OCI-LY7 (cell line): ENCODE data around the gene TJP1. TPM values are rescaled to one million over a fixed set of nuclear protein-coding genes. Genes with fewer than 3 reads are reported as not detected.

Source experiments
- BruUV-seq: library from RNA; stranded (reverse); fragments of 400-500 nt; replicated peaks from 2 replicates; lab custom pipeline; 2021; lab: Mats Ljungman, UMichigan
- CTCF ChIA-PET: fragments of 300-600 bp; sonication (Branson Sonifier 250); formaldehyde crosslinking; loops from one replicate; lab custom pipeline; 2022; ENCODE audit warnings: antibody characterized with exemption; ENCODE audit not compliant: unreplicated experiment; lab: Charles Lee
- POLR2A ChIA-PET: fragments of 300-600 bp; sonication (Branson Sonifier 250); formaldehyde crosslinking; loops from one replicate; lab custom pipeline; 2022; ENCODE audit warnings: antibody characterized with exemption; lab: Charles Lee
- DNase-seq: peaks from one replicate; pipeline ENCODE4 v3.0.0-alpha.2; 2015; ENCODE audit warnings: low spot score
- H2AFZ ChIP-seq: fragments of 200-600 bp; sonication (generic), shearing (Covaris generic); 2 replicates; pipeline ENCODE4 v1.6.1; 2014; ENCODE audit warnings: mild to moderate bottlenecking, antibody characterized with exemption, low read length, moderate library complexity
- H3K27ac ChIP-seq: fragments of 200-600 bp; sonication (generic); 2 replicates; pipeline ENCODE4 v1.5.1; 2014; ENCODE audit warnings: mixed run types, low read depth, mild to moderate bottlenecking, moderate library complexity, low read length, inconsistent platforms; ENCODE audit not compliant: poor library complexity, severe bottlenecking
- H3K36me3 ChIP-seq: fragments of 200-600 bp; sonication (generic); 2 replicates; pipeline ENCODE4 v1.6.1; 2014; ENCODE audit warnings: mild to moderate bottlenecking, antibody characterized with exemption, low read length, moderate library complexity, mixed read lengths; ENCODE audit not compliant: insufficient read depth
- H3K4me1 ChIP-seq: fragments of 200-600 bp; sonication (generic); 2 replicates; pipeline ENCODE4 v1.5.1; 2014; ENCODE audit warnings: mild to moderate bottlenecking, low read length; ENCODE audit not compliant: insufficient read depth, poor library complexity, severe bottlenecking
- H3K4me2 ChIP-seq: fragments of 200-600 bp; sonication (generic); 2 replicates; pipeline ENCODE4 v1.6.1; 2014; ENCODE audit warnings: mild to moderate bottlenecking, low read length
- H3K4me3 ChIP-seq: fragments of 200-600 bp; sonication (generic); 2 replicates; pipeline ENCODE4 v1.5.1; 2014; ENCODE audit warnings: mild to moderate bottlenecking, low read depth, low read length; ENCODE audit not compliant: poor library complexity, severe bottlenecking
- H3K79me2 ChIP-seq: fragments of 200-600 bp; sonication (generic); 2 replicates; pipeline ENCODE4 v1.6.1; 2016; ENCODE audit warnings: low read depth, mild to moderate bottlenecking, low read length, moderate library complexity, mixed read lengths; ENCODE audit not compliant: insufficient read depth
- H3K9me2 ChIP-seq: fragments of 200-600 bp; sonication (generic); 2 replicates; pipeline ENCODE4 v1.6.1; 2016; ENCODE audit warnings: mild to moderate bottlenecking, low read length, mixed read lengths; ENCODE audit not compliant: insufficient read depth
- H3K9me3 ChIP-seq: fragments of 200-600 bp; sonication (generic); 2 replicates; pipeline ENCODE4 v1.6.1; 2014; ENCODE audit warnings: mild to moderate bottlenecking, mixed run types, low read length, mixed read lengths
- H4K20me1 ChIP-seq: fragments of 200-600 bp; sonication (generic); 2 replicates; pipeline ENCODE4 v1.6.1; 2014; ENCODE audit warnings: mild to moderate bottlenecking, antibody characterized with exemption, low read length, moderate library complexity, mixed read lengths; ENCODE audit not compliant: insufficient read depth
- CTCF ChIP-seq: fragments of 200-600 bp; sonication (generic); conservative IDR thresholded peaks from 2 replicates; pipeline ENCODE4 v1.5.1; 2014; ENCODE audit warnings: mild to moderate bottlenecking, antibody characterized with exemption, low read length, moderate library complexity, mixed read lengths
- EZH2phosphoT487 ChIP-seq: fragments of 200-600 bp; sonication (generic); IDR thresholded peaks from 2 replicates; pipeline ENCODE4 v1.6.1; 2018; ENCODE audit warnings: low read depth, borderline replicate concordance, mild to moderate bottlenecking, mixed run types, antibody characterized with exemption, low read length, moderate library complexity, mixed read lengths
- intact Hi-C: fragments of 100-400 bp; cut with micrococcal nuclease; formaldehyde crosslinking; loops from one replicate; pipeline ENCODE4 v1.10.0; 2022; ENCODE audit not compliant: unreplicated experiment
- total RNA-seq, 2 experiments: library from RNA; depleted of rRNA in 1 of 2; stranded (reverse); fragments of >200 nt in 1 of 2; shearing (Covaris generic) in 1 of 2; gene quantifications; 2 replicates each; pipeline ENCODE4 v1.2.3, GENCODE V29; 2014 to 2022

TJP1 gene
- total RNA-seq, 2 experiments from 2014 or later, result 0.19 to 0.32 TPM

- intact Hi-C loops, result no loop called here
- no peaks in the 10 kb centered on the region for H3K36me3 ChIP-seq
- TF ChIP-seq EZH2phosphoT487 (no peak), CTCF (no peak)
- H4K20me1 ChIP-seq, result no peaks in the 10 kb centered on the region
- H3K9me2 ChIP-seq, result no peaks in the 10 kb centered on the region
- CTCF ChIA-PET, result no interaction called here
- H3K4me1 ChIP-seq, result no peaks in the 10 kb centered on the region
- H3K27ac ChIP-seq, result no peak overlapping the region
- no peak overlapping the region for H2AFZ ChIP-seq
- DNase-seq, result no peak
- H3K79me2 ChIP-seq, result no peaks in the 10 kb centered on the region
- POLR2A ChIA-PET, result no interaction called here
- H3K9me3 ChIP-seq, result no peaks in the 10 kb centered on the region
- no peak overlapping the region for H3K4me2 ChIP-seq
- no TSS peak for BruUV-seq
- H3K4me3 ChIP-seq, result no peak overlapping the region
Observed at GRCh38 chr15:29656636-29657475, 165.4 kb downstream of the TJP1 start.

- ChIA-PET POLR2A (no interaction called here), CTCF (no interaction called here)
- Histone ChIP-seq H3K79me2 (no peaks in the 10 kb centered on the region), H3K27ac (no peak overlapping the region), H3K9me2 (no peaks in the 10 kb centered on the region), H3K4me3 (no peak overlapping the region), H4K20me1 (no peaks in the 10 kb centered on the region), H2AFZ (no peak overlapping the region), H3K36me3 (no peaks in the 10 kb centered on the region), H3K9me3 (no peaks in the 10 kb centered on the region), H3K4me2 (no peak overlapping the region), H3K4me1 (no peaks in the 10 kb centered on the region)
- intact Hi-C loops, result no loop called here
- TF ChIP-seq EZH2phosphoT487 (no peak), CTCF (no peak)
- DNase-seq, result no peak
- no TSS peak for BruUV-seq
Observed at GRCh38 chr15:29652595-29652994, 169.7 kb downstream of the TJP1 start.

DNA sequence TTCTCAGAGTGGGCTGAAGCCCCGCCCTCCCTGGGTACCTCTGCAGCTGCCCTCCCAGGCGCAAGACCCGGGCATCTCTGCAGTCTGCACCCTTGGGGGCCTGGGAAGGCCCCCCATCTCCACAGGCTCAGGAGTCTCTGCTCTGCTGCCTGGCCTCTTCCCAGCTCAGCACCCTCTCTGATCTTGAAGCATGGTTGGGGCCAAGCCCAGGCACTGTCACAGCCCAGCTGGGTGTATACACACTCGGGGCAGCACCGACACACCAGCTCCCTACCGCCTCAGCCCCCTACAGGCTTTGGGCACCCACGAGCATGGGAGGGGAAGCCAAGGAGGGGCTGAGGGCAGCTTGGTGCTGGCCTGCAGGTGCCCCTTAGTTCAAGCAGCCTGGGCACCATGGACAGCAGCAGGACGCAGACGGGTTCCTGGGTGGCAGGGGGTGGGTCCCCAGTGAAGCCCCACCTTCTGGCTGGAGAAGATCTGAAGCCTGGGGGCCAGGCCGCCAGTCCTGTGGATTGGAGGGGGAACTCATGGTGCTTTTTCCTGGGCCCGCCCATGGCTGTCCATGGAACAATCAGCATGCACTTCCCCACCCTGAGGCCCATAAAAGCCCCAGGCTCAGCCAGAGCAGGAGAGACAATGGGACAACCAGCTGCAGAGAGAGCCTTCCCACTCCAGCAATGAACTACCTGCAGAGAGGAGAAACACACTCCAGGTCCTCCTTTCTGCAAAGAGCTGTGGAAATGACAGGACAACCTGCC, 170.6 kb downstream of the TJP1 start:
- H3K9me3 ChIP-seq, result no peaks in the 10 kb centered on the region
- no peaks in the 10 kb centered on the region for H3K9me2 ChIP-seq
- H2AFZ ChIP-seq, result no peak overlapping the region
- H4K20me1 ChIP-seq, result no peaks in the 10 kb centered on the region
- ChIA-PET POLR2A (no interaction called here), CTCF (no interaction called here)
- H3K27ac ChIP-seq, result no peak overlapping the region
- TF ChIP-seq EZH2phosphoT487, result no peak
- TF ChIP-seq CTCF, result no peak
- H3K4me1 ChIP-seq, result no peaks in the 10 kb centered on the region
- no peak for DNase-seq
- no peaks in the 10 kb centered on the region for H3K36me3 ChIP-seq
- no TSS peak for BruUV-seq
- intact Hi-C loops, result no loop called here
- no peak overlapping the region for H3K4me3 ChIP-seq
- H3K79me2 ChIP-seq, result no peaks in the 10 kb centered on the region
- no peak overlapping the region for H3K4me2 ChIP-seq
